MCF 10A (cell line): Measurements from ENCODE around the gene MGMT. TPM values are rescaled to one million over a fixed set of nuclear protein-coding genes. Genes with fewer than 3 reads are reported as not detected.

Experiments used
- BruUV-seq: library from RNA; stranded (reverse); fragments of 400-500 nt; replicated peaks from 2 replicates; lab custom pipeline; 2021; lab: Mats Ljungman, UMichigan
- CTCF ChIA-PET: fragments of 300-600 bp; sonication (Branson Sonifier 250); formaldehyde crosslinking; extraction: SDS; loops from one replicate; lab custom pipeline; 2021; ENCODE audit warnings: antibody characterized with exemption, inconsistent platforms; lab: Yijun Ruan, JAX
- POLR2A ChIA-PET: fragments of 300-600, 350-650 bp; sonication (Branson Sonifier 250); formaldehyde crosslinking; extraction: SDS; loops from one replicate; lab custom pipeline; 2020; ENCODE audit warnings: antibody characterized with exemption, inconsistent platforms; lab: Yijun Ruan, JAX
- DNase-seq: peaks from one replicate; pipeline ENCODE4 v3.0.0-alpha.2; 2018; ENCODE audit not compliant: unreplicated experiment
- H3K27ac Mint-ChIP-seq: one replicate; pipeline ENCODE4 v1.8.0; 2022; ENCODE audit warnings: mild to moderate bottlenecking, low read depth, mixed read lengths; ENCODE audit not compliant: unreplicated experiment
- H3K27me3 Mint-ChIP-seq: one replicate; pipeline ENCODE4 v1.8.0; 2022; ENCODE audit warnings: mixed read lengths; ENCODE audit not compliant: insufficient read depth, unreplicated experiment
- H3K36me3 Mint-ChIP-seq: one replicate; pipeline ENCODE4 v1.8.0; 2022; ENCODE audit warnings: mild to moderate bottlenecking, moderate library complexity, mixed read lengths; ENCODE audit not compliant: insufficient read depth, unreplicated experiment
- H3K4me1 Mint-ChIP-seq: one replicate; pipeline ENCODE4 v1.8.0; 2022; ENCODE audit warnings: mixed read lengths; ENCODE audit not compliant: insufficient read depth, unreplicated experiment
- H3K4me3 Mint-ChIP-seq: one replicate; pipeline ENCODE4 v1.8.0; 2022; ENCODE audit warnings: mild to moderate bottlenecking, moderate library complexity, mixed read lengths; ENCODE audit not compliant: unreplicated experiment
- H3K9me3 Mint-ChIP-seq: one replicate; pipeline ENCODE4 v1.8.0; 2022; ENCODE audit warnings: mixed read lengths; ENCODE audit not compliant: unreplicated experiment
- CTCF ChIP-seq: fragments of 200-600 bp; IDR thresholded peaks from one replicate; pipeline ENCODE4 v1.8.0; 2022; ENCODE audit warnings: antibody characterized with exemption, mild to moderate bottlenecking; ENCODE audit not compliant: unreplicated experiment
- intact Hi-C: fragments of 100-400 bp; cut with micrococcal nuclease; formaldehyde crosslinking; loops from 2 replicates; pipeline ENCODE4 v1.14.1; 2022
- total RNA-seq: library from RNA; stranded (reverse); gene quantifications from 2 replicates; pipeline ENCODE4 v1.2.3, GENCODE V29; 2022

The MGMT gene
- total RNA-seq, 1 experiment from 2014 or later = 18.0 TPM

- BruUV-seq = no TSS peak
- TF ChIP-seq CTCF = no peak
These were observed 53.5 kb downstream of the MGMT start for GRCh38 chr10:129520440-129521080.

GRCh38 chr10:129521161-129522025 lies 54.4 kb downstream of the MGMT start:
- ChIA-PET POLR2A (no interaction called here), CTCF (no interaction called here)
- Mint-ChIP-seq H3K36me3 (no peaks in the 10 kb centered on the region), H3K27me3 (no peaks in the 10 kb centered on the region), H3K4me3 (no peak overlapping the region), H3K27ac (no peak overlapping the region), H3K9me3 (no peaks in the 10 kb centered on the region), H3K4me1 (peaks cover 9% of the 10 kb centered on the region)
- no peak for DNase-seq
- TF ChIP-seq CTCF = no peak
- no TSS peak for BruUV-seq
- intact Hi-C loops = no loop called here

More at GRCh38 chr10:129520440-129521080, 53.5 kb downstream of the MGMT start:
- no peaks in the 10 kb centered on the region for H3K36me3 Mint-ChIP-seq
- peaks cover 6% of the 10 kb centered on the region for H3K4me1 Mint-ChIP-seq
- H3K9me3 Mint-ChIP-seq = no peaks in the 10 kb centered on the region
- DNase-seq = no peak
- ChIA-PET POLR2A (no interaction called here), CTCF (no interaction called here)
- no peaks in the 10 kb centered on the region for H3K27me3 Mint-ChIP-seq
- intact Hi-C loops = no loop called here
- no peak overlapping the region for H3K27ac Mint-ChIP-seq
- no peak overlapping the region for H3K4me3 Mint-ChIP-seq

GRCh38 chr10:129522041-129522585 lies 55.1 kb downstream of the MGMT start:
- ChIA-PET CTCF (no interaction called here), POLR2A (no interaction called here)
- no peak for DNase-seq
- H3K9me3 Mint-ChIP-seq = no peaks in the 10 kb centered on the region
- no TSS peak for BruUV-seq
- H3K4me1 Mint-ChIP-seq = peaks cover 9% of the 10 kb centered on the region
- H3K27me3 Mint-ChIP-seq = no peaks in the 10 kb centered on the region
- no peak for TF ChIP-seq CTCF
- no peaks in the 10 kb centered on the region for H3K36me3 Mint-ChIP-seq
- intact Hi-C loops = no loop called here
- H3K4me3 Mint-ChIP-seq = no peak overlapping the region
- H3K27ac Mint-ChIP-seq = no peak overlapping the region
